Ecto neural progenitor cell (in vitro differentiated cells): Measurements from ENCODE around the gene HAPLN3.

Experiments
- DNase-seq: peaks from one replicate; pipeline ENCODE4 v3.0.0-alpha.2; 2018; ENCODE audit warnings: low spot score

Gene HAPLN3

GRCh38 chr15:88830016-88830415 is 65.3 kb downstream of the HAPLN3 start:
- DNase-seq, result no peak

GRCh38 chr15:88828791-88829190 is 66.6 kb downstream of the HAPLN3 start:
- DNase-seq, result no peak
